Measurements from ENCODE around the gene PABPN1L.
"Not testable (repeated sequence)": the region's sequence is repeated elsewhere in the genome, so short reads cannot be mapped to it uniquely, and the experiment has no call there.

The PABPN1L gene

GRCh38 chr16:88893127-88893968 is 26.9 kb upstream of the PABPN1L start:
- Histone ChIP-seq H3K4me1 (ENCODE audit: insufficient read depth, insufficient read length) (peaks cover 5% of the 10 kb centered on the region), H3K27me3 (ENCODE audit: insufficient read depth, insufficient read length) (no peaks in the 10 kb centered on the region), H3K36me3 (ENCODE audit: insufficient read depth, insufficient read length, low read length) (no peaks in the 10 kb centered on the region), H3K9me3 (ENCODE audit: insufficient read depth, low read length) (no peaks in the 10 kb centered on the region; the same call in 1 of the 2 replicates), H3K4me3 (ENCODE audit: insufficient read length, low read depth) (no peak overlapping the region), H3K9ac (ENCODE audit: insufficient read length, low read depth) (no peak overlapping the region)
- no peak for TF ChIP-seq YY1 (IDR thresholded peaks at IDR 0.05; ENCODE audit: insufficient read depth, insufficient read length)
- TF ChIP-seq SUZ12 (IDR thresholded peaks at IDR 0.05; ENCODE audit: extremely low read depth, insufficient read depth, insufficient read length), result no peak
- TF ChIP-seq ZNF274 (IDR thresholded peaks at IDR 0.05; ENCODE audit: low read depth, low read length), result no peak
- no peak for DNase-seq (ENCODE audit: low read depth, low spot score)

GRCh38 chr16:88892065-88892464 is 25.6 kb upstream of the PABPN1L start:
- Histone ChIP-seq H3K4me1 (ENCODE audit: insufficient read depth, insufficient read length) (peaks cover 7% of the 10 kb centered on the region), H3K27me3 (ENCODE audit: insufficient read depth, insufficient read length) (no peaks in the 10 kb centered on the region), H3K9me3 (ENCODE audit: insufficient read depth, low read length) (no peaks in the 10 kb centered on the region; the same call in 1 of the 2 replicates), H3K9ac (ENCODE audit: insufficient read length, low read depth) (no peak overlapping the region), H3K4me3 (ENCODE audit: insufficient read length, low read depth) (no peak overlapping the region), H3K36me3 (ENCODE audit: insufficient read depth, insufficient read length, low read length) (no peaks in the 10 kb centered on the region)
- no peak for TF ChIP-seq SUZ12 (IDR thresholded peaks at IDR 0.05; ENCODE audit: extremely low read depth, insufficient read depth, insufficient read length)
- TF ChIP-seq YY1 (IDR thresholded peaks at IDR 0.05; ENCODE audit: insufficient read depth, insufficient read length), result no peak
- TF ChIP-seq ZNF274 (IDR thresholded peaks at IDR 0.05; ENCODE audit: low read depth, low read length), result no peak
- no peak for DNase-seq (ENCODE audit: low read depth, low spot score)

DNA sequence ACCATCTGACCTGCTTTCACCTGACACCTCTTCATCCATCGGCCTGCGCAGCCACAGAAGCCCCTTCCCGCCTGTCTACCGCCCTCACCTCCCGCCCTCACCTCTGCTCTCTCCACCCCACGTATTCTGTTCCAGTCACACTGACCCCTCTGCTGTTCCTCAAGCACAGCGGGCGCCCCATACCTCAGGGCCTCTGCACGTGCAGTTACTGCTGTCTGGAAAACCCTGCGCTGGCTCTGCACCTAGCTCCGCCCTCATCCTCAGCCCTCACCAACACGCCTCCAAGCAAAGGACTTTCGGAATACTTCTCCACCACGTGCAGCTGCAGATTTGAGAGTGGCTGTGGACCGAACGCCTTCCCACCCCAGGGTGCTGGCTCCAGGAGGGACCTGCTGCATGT is 24.6 kb upstream of the PABPN1L start:
- Histone ChIP-seq H3K9ac (ENCODE audit: insufficient read length, low read depth) (no peak overlapping the region), H3K4me3 (ENCODE audit: insufficient read length, low read depth) (no peak overlapping the region), H3K36me3 (ENCODE audit: insufficient read depth, insufficient read length, low read length) (no peaks in the 10 kb centered on the region), H3K27me3 (ENCODE audit: insufficient read depth, insufficient read length) (no peaks in the 10 kb centered on the region), H3K9me3 (ENCODE audit: insufficient read depth, low read length) (no peaks in the 10 kb centered on the region; the same call in 1 of the 2 replicates), H3K4me1 (ENCODE audit: insufficient read depth, insufficient read length) (peaks cover 10% of the 10 kb centered on the region)
- no peak for DNase-seq (ENCODE audit: low read depth, low spot score)
- TF ChIP-seq YY1 (IDR thresholded peaks at IDR 0.05; ENCODE audit: insufficient read depth, insufficient read length) (no peak), ZNF274 (IDR thresholded peaks at IDR 0.05; ENCODE audit: low read depth, low read length) (no peak), SUZ12 (IDR thresholded peaks at IDR 0.05; ENCODE audit: extremely low read depth, insufficient read depth, insufficient read length) (no peak)

GRCh38 chr16:88889702-88890352 is 23.4 kb upstream of the PABPN1L start:
- H3K36me3 ChIP-seq (ENCODE audit: insufficient read depth, insufficient read length, low read length); H3K27me3 ChIP-seq (ENCODE audit: insufficient read depth, insufficient read length); H3K4me1 ChIP-seq (ENCODE audit: insufficient read depth, insufficient read length): not testable (repeated sequence)

DNA sequence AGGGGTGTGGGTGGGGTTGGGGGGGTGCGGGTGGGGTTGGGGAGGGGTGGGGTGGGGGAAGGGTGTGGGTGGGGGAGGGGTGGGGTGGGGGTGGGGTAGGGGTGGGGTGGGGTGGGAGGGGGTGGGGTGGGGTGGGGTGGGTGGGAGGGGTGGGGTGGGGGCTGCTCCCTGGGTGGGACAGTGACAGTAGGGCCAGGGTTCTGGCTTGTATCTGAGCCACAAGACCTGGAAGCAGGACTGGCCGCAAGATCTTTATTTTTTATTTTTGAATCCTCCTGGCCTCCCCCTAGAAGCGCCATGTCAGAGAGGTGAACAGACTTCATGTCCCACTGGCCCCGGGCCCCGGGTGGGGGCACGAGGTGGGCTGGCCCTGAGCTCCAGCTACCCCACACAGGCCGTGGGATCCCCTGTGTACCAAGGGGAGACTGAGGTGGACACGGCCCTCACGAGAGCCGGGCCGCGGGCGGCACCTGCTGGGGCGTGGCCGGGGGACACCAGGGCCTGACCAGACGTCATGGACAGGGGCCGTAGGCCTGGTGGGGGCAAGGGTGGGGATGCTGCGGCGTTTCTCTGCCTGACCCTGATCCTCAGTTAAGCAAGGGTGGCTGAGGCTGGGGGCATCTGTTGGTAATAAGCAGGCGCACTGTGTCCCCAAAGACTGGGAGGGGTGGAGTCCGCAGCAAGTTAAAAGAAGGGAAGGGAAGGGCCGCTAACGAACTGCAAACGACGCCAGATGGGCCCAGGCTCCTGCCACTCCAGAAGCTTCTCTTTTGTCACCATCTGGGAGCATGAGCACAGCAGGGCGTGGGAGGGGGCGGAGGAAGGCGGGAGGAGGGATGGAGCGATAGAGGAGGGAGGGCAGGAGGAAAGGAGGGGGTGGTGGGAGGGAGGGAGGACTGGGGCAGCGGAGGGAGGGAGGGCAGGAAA is 22.3 kb upstream of the PABPN1L start:
- Histone ChIP-seq H3K27me3 (ENCODE audit: insufficient read depth, insufficient read length) (no peaks in the 10 kb centered on the region), H3K9me3 (ENCODE audit: insufficient read depth, low read length) (no peaks in the 10 kb centered on the region; the same call in 1 of the 2 replicates), H3K9ac (ENCODE audit: insufficient read length, low read depth) (no peak overlapping the region), H3K4me1 (ENCODE audit: insufficient read depth, insufficient read length) (peaks cover 10% of the 10 kb centered on the region), H3K4me3 (ENCODE audit: insufficient read length, low read depth) (no peak overlapping the region), H3K36me3 (ENCODE audit: insufficient read depth, insufficient read length, low read length) (no peaks in the 10 kb centered on the region)
- DNase-seq (ENCODE audit: low read depth, low spot score), result no peak
- no peak for TF ChIP-seq SUZ12 (IDR thresholded peaks at IDR 0.05; ENCODE audit: extremely low read depth, insufficient read depth, insufficient read length)
- no peak for TF ChIP-seq YY1 (IDR thresholded peaks at IDR 0.05; ENCODE audit: insufficient read depth, insufficient read length)
- no peak for TF ChIP-seq ZNF274 (IDR thresholded peaks at IDR 0.05; ENCODE audit: low read depth, low read length)

More at GRCh38 chr16:88889702-88890352, 23.4 kb upstream of the PABPN1L start:
- H3K9me3 ChIP-seq (ENCODE audit: insufficient read depth, low read length); H3K4me3 ChIP-seq (ENCODE audit: insufficient read length, low read depth); DNase-seq (ENCODE audit: low read depth, low spot score); H3K9ac ChIP-seq (ENCODE audit: insufficient read length, low read depth): not testable (repeated sequence)

GRCh38 chr16:88888057-88888456 is 21.6 kb upstream of the PABPN1L start:
- DNase-seq (ENCODE audit: low read depth, low spot score), result no peak
- TF ChIP-seq SUZ12 (IDR thresholded peaks at IDR 0.05; ENCODE audit: extremely low read depth, insufficient read depth, insufficient read length) (no peak), YY1 (IDR thresholded peaks at IDR 0.05; ENCODE audit: insufficient read depth, insufficient read length) (no peak), ZNF274 (IDR thresholded peaks at IDR 0.05; ENCODE audit: low read depth, low read length) (no peak)
- H3K4me3 ChIP-seq (ENCODE audit: insufficient read length, low read depth), result no peak overlapping the region
- H3K9me3 ChIP-seq (ENCODE audit: insufficient read depth, low read length), result no peaks in the 10 kb centered on the region; the same call in 1 of the 2 replicates
- no peak overlapping the region for H3K9ac ChIP-seq (ENCODE audit: insufficient read length, low read depth)
- no peaks in the 10 kb centered on the region for H3K27me3 ChIP-seq (ENCODE audit: insufficient read depth, insufficient read length)
- peaks cover 8% of the 10 kb centered on the region for H3K4me1 ChIP-seq (ENCODE audit: insufficient read depth, insufficient read length)
- no peaks in the 10 kb centered on the region for H3K36me3 ChIP-seq (ENCODE audit: insufficient read depth, insufficient read length, low read length)
